Amniotic epithelial cell (primary cell): ENCODE measurements around the gene MAP2K5.

Source experiments
- DNase-seq: peaks from one replicate; pipeline ENCODE4 v3.0.0-alpha.2; 2010; ENCODE audit warnings: low read depth

The MAP2K5 gene

GRCh38 chr15:67760901-67761300 is 218.4 kb downstream of the MAP2K5 start:
- DNase-seq: no peak

- DNase-seq: no peak
Measured at GRCh38 chr15:67761343-67761742, 218.8 kb downstream of the MAP2K5 start.

- peak; percentile 12 for DNase-seq
Measured at GRCh38 chr15:67762610-67763368, 220.3 kb downstream of the MAP2K5 start.

- no peak for DNase-seq
Measured at GRCh38 chr15:67765701-67766100, 223.2 kb downstream of the MAP2K5 start.

GRCh38 chr15:67766968-67767367 is 224.5 kb downstream of the MAP2K5 start:
- no peak for DNase-seq

- no peak for DNase-seq
Measured at GRCh38 chr15:67768313-67768977, 225.9 kb downstream of the MAP2K5 start.

- DNase-seq: no peak
Measured at GRCh38 chr15:67769497-67770357, 227.2 kb downstream of the MAP2K5 start.

- DNase-seq: no peak
Measured at GRCh38 chr15:67770358-67770628, 227.8 kb downstream of the MAP2K5 start.

- DNase-seq: no peak
Measured at GRCh38 chr15:67771189-67771800, 228.8 kb downstream of the MAP2K5 start.

- DNase-seq: no peak
Measured at GRCh38 chr15:67774626-67775025, 232.1 kb downstream of the MAP2K5 start.

GRCh38 chr15:67775250-67775649 is 232.7 kb downstream of the MAP2K5 start:
- DNase-seq: no peak

GRCh38 chr15:67775998-67776397 is 233.5 kb downstream of the MAP2K5 start:
- no peak for DNase-seq

GRCh38 chr15:67776600-67776999 is 234.1 kb downstream of the MAP2K5 start:
- DNase-seq: peak; percentile 5

GRCh38 chr15:67777071-67777470 is 234.6 kb downstream of the MAP2K5 start:
- no peak for DNase-seq

GRCh38 chr15:67777773-67778172 is 235.3 kb downstream of the MAP2K5 start:
- DNase-seq: no peak

- no peak for DNase-seq
Measured at GRCh38 chr15:67778968-67779548, 236.6 kb downstream of the MAP2K5 start.

- DNase-seq: no peak
Measured at GRCh38 chr15:67779549-67780111, 237.1 kb downstream of the MAP2K5 start.

GRCh38 chr15:67781061-67781460 is 238.6 kb downstream of the MAP2K5 start:
- DNase-seq: no peak

GRCh38 chr15:67781907-67782690 is 239.6 kb downstream of the MAP2K5 start:
- DNase-seq: no peak

- DNase-seq: no peak
Measured at GRCh38 chr15:67782691-67782991, 240.1 kb downstream of the MAP2K5 start.

GRCh38 chr15:67783303-67783702 is 240.8 kb downstream of the MAP2K5 start:
- DNase-seq: no peak
